Measurements from ENCODE around the gene HFM1.

The HFM1 gene

DNA sequence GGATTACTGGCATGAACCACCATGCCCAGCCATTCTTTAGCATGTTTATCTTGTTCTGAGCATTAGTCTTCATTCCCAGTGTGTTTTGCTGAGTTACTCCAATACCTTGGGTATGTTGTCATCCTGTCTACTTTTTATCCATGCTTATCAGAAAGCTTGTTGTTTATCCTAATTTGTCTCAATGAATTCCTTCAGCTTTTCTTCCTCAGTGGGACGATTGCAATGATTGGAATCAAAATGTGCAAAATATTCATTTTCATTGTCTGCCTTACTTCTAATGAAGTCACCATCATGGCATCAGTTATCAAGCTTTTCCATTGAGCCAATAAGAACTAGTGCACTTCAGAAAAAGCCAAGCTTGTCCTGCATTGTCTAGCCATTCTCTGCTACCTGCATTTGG lies 170.5 kb downstream of the HFM1 start:
- TF ChIP-seq, protein P1, sequence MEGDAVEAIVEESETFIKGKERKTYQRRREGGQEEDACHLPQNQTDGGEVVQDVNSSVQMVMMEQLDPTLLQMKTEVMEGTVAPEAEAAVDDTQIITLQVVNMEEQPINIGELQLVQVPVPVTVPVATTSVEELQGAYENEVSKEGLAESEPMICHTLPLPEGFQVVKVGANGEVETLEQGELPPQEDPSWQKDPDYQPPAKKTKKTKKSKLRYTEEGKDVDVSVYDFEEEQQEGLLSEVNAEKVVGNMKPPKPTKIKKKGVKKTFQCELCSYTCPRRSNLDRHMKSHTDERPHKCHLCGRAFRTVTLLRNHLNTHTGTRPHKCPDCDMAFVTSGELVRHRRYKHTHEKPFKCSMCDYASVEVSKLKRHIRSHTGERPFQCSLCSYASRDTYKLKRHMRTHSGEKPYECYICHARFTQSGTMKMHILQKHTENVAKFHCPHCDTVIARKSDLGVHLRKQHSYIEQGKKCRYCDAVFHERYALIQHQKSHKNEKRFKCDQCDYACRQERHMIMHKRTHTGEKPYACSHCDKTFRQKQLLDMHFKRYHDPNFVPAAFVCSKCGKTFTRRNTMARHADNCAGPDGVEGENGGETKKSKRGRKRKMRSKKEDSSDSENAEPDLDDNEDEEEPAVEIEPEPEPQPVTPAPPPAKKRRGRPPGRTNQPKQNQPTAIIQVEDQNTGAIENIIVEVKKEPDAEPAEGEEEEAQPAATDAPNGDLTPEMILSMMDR (IDR thresholded peaks at IDR 0.05; ENCODE audit: low read depth, low read length): no peak
- H3K4me3 ChIP-seq (ENCODE audit: low read depth, low read length): no peak overlapping the region

DNA sequence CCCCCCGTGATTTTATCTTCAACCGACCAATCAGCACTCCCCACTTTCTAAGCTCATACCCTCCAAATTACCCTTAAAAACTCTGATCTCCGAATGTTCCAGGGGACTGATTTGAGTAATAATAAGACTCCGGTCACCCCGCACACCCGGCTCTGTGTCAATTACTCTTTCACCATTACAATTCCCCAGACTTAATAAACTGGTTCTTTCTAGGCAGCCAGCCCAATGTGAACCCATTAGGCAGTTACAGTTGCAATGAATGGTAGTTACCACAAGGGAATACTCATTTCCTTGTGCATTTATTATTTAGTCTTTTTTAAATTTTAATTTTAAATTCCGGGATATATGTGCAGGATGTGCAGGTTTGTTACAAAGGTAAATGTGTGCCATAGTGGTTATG lies 177.9 kb downstream of the HFM1 start:
- no peak overlapping the region for H3K4me3 ChIP-seq (ENCODE audit: low read depth, low read length)
- TF ChIP-seq, protein P1 (IDR thresholded peaks at IDR 0.05; ENCODE audit: low read depth, low read length): no peak

DNA sequence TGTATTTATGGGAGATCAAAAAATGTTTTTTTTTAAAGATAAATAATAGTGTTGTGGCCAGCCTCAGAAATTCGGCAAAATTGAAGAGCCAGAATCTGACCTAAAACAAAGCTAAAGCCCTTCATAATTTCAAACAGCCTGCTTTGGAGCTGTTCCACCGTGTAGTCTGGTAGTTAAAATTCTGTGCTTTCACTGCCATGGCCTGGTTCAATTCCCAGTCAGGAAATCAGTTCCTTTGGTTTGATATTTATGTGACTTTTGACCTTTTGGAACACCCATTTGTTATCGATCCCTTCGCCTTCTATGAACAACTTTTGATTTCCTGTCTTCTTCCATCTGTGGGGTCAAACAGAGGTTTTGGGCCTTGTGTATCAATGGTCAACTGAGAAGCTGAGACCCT lies 179.8 kb downstream of the HFM1 start:
- TF ChIP-seq, protein P1 (IDR thresholded peaks at IDR 0.05; ENCODE audit: low read depth, low read length): no peak
- no peak overlapping the region for H3K4me3 ChIP-seq (ENCODE audit: low read depth, low read length)

DNA sequence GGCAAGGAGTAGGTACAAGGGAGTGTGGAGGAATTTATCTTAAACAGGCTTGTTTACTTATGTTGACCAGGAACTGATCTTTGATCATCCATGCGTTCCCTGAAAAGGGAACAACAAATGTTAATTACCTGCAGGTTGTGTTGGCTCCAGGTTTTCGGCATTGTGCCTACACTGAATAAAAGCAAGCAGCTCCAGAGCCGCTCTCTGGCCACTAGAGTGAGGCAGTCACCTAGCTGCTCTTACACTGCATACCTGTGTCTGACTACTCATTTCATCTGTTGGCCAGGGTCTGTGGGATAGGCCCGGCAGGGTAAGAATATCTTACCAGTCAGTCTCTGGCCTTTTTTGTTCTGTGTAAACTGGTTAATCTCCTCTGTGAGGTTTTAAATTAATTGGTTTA lies 183.6 kb downstream of the HFM1 start:
- TF ChIP-seq, protein P1 (IDR thresholded peaks at IDR 0.05; ENCODE audit: low read depth, low read length): no peak
- no peak overlapping the region for H3K4me3 ChIP-seq (ENCODE audit: low read depth, low read length)

DNA sequence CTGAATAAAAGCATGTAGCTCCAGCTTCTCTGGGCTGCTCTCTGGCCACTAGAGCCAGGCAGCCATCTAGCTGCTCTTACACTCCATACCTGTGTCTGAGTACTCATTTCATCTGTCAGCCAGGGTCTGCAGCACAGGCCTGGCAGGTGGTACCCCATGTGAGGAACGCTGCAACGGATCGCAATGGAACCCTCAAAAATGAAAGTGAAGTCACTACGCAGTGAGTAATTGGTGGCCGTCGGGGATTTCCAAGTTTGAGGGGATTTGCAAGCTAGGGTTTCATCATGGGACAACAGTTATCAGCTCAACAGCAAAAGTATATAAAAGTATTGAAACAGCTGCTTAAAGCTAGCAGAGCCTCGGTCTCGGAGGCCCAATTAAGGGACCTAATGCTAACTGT lies 186.7 kb downstream of the HFM1 start:
- TF ChIP-seq, protein P1 (IDR thresholded peaks at IDR 0.05; ENCODE audit: low read depth, low read length): no peak
- H3K4me3 ChIP-seq (ENCODE audit: low read depth, low read length): peak overlapping the region; percentile 5; the same call in 1 of the 2 replicates

All from WI38 (cell line).